Medulla oblongata (tissue), 1 donor: ENCODE results near the gene NISCH.

ENCODE experiments used
- DNase-seq: peaks from one replicate; pipeline ENCODE4 v3.0.0-alpha.2; 2015; ENCODE audit errors: extremely low spot score

NISCH gene

GRCh38 chr3:52490939-52491526 is 35.6 kb downstream of the NISCH start:
- DNase-seq: no peak

GRCh38 chr3:52492059-52492458 is 36.7 kb downstream of the NISCH start:
- DNase-seq: no peak

GRCh38 chr3:52493232-52494017 is 38.0 kb downstream of the NISCH start:
- DNase-seq: no peak

DNA sequence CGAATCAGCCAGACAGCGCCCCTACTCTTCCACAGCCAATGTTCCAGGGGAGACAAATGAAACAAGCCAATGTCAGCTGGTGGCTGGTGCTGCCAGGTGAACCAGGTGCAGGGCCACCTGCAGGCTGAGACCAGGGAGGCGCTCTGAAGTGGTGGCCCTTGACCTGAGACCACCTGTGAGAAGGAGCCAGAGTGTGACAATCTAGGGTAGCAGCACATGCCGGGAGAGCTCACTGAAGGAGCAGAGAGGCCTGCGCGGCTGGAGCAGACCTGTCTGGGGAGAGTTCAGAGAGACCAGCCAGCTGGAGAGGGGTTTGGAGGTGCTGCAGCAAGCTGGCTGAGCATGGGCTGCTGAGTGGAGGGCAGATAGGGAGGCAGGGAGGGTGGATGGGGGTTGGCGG is 39.0 kb downstream of the NISCH start:
- no peak for DNase-seq

DNA sequence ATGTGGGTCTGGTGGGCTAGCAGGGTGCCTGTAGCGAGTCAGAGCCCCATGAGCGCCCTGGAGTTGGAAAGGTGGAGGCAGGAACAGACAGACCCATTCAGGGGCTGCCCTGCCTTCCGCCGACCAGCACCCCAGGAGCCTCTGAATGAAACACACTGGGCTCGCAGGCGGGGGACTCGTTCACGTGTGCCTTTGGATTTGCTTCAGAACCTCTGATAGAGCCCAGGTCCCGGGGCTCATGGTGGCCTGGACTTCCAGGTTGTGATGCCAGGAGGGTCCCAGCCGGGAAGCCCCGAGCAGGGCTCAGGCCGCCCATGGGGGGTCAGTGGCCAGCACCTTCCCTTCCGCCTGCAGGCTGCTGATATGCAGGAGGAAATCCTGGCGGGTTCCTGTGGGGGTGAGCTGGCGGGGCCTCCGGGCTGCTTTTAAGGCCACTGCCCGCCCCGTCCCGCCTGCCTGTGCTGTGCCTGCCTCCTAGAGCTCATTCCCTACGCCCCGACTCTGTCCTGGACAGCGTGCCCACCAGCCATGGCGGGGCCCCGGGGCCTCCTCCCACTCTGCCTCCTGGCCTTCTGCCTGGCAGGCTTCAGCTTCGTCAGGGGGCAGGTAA is 39.6 kb downstream of the NISCH start, which contains the start of gene STAB1:
TSS of gene STAB1 (plus strand) at position 453 of the 610 bp plus-strand sequence. CDS start at position 529, 76 bp downstream.
- no peak for DNase-seq

GRCh38 chr3:52495777-52496602 is 40.6 kb downstream of the NISCH start:
- DNase-seq: no peak

GRCh38 chr3:52498137-52499054 is 43.0 kb downstream of the NISCH start:
- DNase-seq: peak; percentile 82

- DNase-seq: no peak
Observed at GRCh38 chr3:52501046-52501445, 45.6 kb downstream of the NISCH start.

- DNase-seq: no peak
Observed at GRCh38 chr3:52502001-52502400, 46.6 kb downstream of the NISCH start.

GRCh38 chr3:52502808-52503350 is 47.5 kb downstream of the NISCH start:
- DNase-seq: no peak

- DNase-seq: no peak
Observed at GRCh38 chr3:52503788-52504424, 48.5 kb downstream of the NISCH start.

DNA sequence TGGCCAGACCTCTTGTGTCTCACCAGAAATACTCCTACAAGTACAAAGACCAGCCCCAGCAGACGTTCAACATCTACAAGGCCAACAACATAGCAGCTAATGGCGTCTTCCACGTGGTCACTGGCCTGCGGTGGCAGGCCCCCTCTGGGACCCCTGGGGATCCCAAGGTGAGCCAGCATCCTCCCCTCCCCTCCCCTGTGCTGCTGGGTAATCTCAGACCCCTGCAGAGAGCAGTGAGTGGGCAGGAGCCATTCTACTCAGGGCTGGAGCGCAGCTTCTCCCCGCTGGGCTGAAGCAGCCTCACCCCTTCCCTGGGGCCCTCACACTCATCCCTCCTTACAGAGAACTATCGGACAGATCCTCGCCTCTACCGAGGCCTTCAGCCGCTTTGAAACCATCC is 49.6 kb downstream of the NISCH start:
- DNase-seq: no peak

GRCh38 chr3:52506266-52506966 is 51.0 kb downstream of the NISCH start:
- DNase-seq: no peak

DNA sequence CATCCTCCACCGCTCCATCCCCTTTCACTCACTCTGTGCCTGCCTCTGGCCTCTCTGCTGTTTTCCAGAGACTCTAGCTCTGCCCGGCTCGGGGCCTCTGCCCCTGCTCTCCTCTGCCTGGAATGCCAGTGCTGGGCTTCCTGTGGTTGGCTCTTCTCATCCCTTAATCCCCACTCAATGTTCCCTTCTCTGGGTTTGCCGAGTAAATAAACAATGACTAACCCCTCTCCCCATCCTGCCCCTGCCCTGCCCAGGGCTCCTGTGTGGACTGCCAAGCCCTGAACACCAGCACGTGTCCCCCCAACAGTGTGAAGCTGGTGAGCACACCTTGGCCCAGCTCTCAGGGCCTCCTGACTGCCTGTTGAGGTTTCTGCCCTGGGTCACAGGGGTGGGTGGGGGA is 52.0 kb downstream of the NISCH start:
- no peak for DNase-seq

GRCh38 chr3:52509753-52510328 is 54.4 kb downstream of the NISCH start:
- DNase-seq: no peak

- no peak for DNase-seq
Observed at GRCh38 chr3:52511509-52511908, 56.1 kb downstream of the NISCH start.

GRCh38 chr3:52512105-52512504 is 56.7 kb downstream of the NISCH start:
- no peak for DNase-seq

GRCh38 chr3:52512727-52513126 is 57.3 kb downstream of the NISCH start:
- DNase-seq: no peak

- DNase-seq: no peak
Observed at GRCh38 chr3:52513281-52513680, 57.9 kb downstream of the NISCH start.
